HG02642 (cell line): Measurements from ENCODE around the gene AKTIP.
A peak's percentile ranks its signal among the peaks of the same experiment; 100 is the strongest.

Source experiments
- ATAC-seq: cut with Tn5 transposase; IDR thresholded peaks from one replicate; pipeline ENCODE4 v1.9.1; 2021; ENCODE audit warnings: mild to moderate bottlenecking; ENCODE audit not compliant: unreplicated experiment, poor library complexity

AKTIP gene

GRCh38 chr16:53484542-53484941 is 18.5 kb downstream of the AKTIP start:
- no peak for ATAC-seq

DNA sequence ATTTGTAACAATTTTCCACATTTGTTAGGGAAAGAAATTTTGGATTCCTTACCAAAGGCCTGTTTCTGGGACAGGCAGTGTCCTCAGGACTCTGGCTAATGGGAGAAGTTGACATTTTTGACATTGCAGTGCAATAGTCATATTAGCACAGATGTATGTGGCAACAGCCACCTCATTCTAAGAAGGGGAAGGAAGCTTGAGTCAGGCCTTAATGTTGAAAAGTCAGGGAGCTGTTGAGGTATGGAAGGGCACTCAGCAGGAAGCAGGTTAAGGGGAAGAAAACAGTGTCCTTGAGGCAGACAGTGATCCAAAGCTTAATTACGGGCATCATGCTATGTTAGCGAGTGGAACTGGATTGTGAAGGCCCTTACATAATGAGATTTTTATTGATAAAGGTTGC is 20.9 kb downstream of the AKTIP start:
- ATAC-seq: no peak

GRCh38 chr16:53480394-53480793 is 22.6 kb downstream of the AKTIP start:
- ATAC-seq: no peak

- ATAC-seq: no peak
Observed at GRCh38 chr16:53478965-53479364, 24.0 kb downstream of the AKTIP start.

DNA sequence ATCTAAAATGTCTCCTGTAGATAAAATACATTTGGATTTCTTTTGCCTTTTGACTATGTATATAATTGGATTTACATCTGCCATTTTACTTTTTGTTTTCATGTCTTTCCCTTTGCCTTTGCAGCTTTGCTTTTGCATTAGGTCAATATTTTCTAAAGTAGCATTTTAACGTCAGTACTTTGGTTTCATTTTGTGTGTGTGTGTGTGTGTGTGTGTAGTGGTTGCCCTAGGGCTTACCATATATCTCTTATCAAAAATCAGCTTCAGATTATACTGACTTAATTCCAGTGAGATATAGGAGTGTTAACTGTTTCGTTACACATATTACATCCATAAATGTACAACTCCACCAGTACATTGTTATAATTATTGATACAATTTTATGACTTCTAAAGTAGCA is 26.1 kb downstream of the AKTIP start:
- ATAC-seq: no peak

- no peak for ATAC-seq
Observed at GRCh38 chr16:53465606-53466280, 37.3 kb downstream of the AKTIP start.

DNA sequence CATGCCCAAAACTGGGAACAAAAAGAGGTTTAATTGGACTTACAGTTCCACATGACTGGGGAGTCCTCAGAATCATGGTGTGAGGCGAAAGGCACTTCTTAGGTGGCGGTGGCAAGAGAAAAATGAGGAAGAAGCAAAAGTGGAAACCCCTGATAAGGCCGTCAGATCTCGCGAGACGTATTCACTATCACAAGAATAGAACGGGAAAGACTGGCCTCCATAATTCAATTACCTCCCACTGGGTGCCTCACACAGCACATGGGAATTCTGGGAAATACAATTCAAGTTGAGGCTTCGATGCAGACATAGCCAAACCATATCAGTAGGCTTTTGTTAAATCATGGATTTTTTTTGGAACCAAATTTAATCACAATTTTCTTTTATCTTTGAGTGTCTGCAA is 44.4 kb downstream of the AKTIP start:
- ATAC-seq: no peak

DNA sequence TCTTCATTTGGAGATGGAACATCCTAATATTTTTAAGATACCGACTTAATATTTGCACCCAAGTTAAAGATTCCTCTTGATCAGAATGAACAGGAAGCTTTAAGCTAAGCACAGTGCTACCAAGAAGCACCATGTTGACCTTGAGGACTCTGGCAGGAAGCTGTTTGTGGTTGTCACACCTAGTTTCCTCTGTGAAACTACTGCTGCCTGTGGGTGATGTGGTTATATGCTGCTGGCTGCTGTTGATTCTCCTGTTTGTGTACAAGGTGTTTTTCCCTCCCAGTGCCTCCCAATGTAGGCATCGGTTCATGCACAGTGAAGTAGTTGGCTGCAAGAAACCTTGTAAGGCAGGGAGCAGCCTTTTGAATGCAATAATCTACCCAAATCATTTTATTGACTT is 45.3 kb downstream of the AKTIP start:
- peak; percentile 100 for ATAC-seq

- no peak for ATAC-seq
Observed at GRCh38 chr16:53456625-53457024, 46.4 kb downstream of the AKTIP start.

DNA sequence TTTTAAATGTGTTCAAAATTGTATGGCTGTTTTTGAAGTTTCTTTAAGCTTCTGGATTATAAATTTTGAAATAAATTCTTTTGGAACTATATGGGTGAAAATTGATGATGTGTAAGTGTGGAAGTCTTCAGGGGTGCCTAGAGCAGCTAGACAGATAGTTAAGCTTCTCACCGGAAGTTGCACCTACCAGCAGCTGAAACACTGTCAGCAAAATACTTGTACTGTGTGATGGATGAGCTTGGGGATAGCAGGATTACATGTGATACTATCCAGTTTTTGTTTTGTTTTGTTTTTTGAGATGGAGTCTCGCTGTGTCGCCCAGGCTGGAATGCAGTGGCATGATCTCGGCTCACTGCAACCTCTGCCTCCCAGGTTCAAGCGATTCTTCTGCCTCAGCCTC is 49.1 kb downstream of the AKTIP start:
- no peak for ATAC-seq

GRCh38 chr16:53449816-53450517 is 53.0 kb downstream of the AKTIP start:
- no peak for ATAC-seq

- ATAC-seq: no peak
Observed at GRCh38 chr16:53446090-53446489, 56.9 kb downstream of the AKTIP start.

GRCh38 chr16:53445534-53445933 is 57.5 kb downstream of the AKTIP start:
- no peak for ATAC-seq
